Astrocyte of the cerebellum (primary cell): ENCODE measurements around the gene CDS2.

Experiments
- DNase-seq: peaks from one replicate; pipeline ENCODE4 v3.0.0-alpha.2; 2011; ENCODE audit warnings: low read depth
- H3K4me3 ChIP-seq: 2 replicates; pipeline ENCODE4 v1.5.1; 2011; ENCODE audit warnings: mild to moderate bottlenecking, low read depth, low read length, moderate library complexity
- in situ Hi-C: cut with HindIII; loops from 2 replicates; pipeline ENCODE4 v1.10.0; 2017; ENCODE audit warnings: low sequenced_read_pairs
- TF ChIP-seq, protein P1 (sequence below): IDR thresholded peaks from 2 replicates; pipeline ENCODE4 v1.5.1; 2012; ENCODE audit warnings: low read length, low read depth, moderate library complexity, mild to moderate bottlenecking; ENCODE audit errors: missing control alignments

The CDS2 gene

DNA sequence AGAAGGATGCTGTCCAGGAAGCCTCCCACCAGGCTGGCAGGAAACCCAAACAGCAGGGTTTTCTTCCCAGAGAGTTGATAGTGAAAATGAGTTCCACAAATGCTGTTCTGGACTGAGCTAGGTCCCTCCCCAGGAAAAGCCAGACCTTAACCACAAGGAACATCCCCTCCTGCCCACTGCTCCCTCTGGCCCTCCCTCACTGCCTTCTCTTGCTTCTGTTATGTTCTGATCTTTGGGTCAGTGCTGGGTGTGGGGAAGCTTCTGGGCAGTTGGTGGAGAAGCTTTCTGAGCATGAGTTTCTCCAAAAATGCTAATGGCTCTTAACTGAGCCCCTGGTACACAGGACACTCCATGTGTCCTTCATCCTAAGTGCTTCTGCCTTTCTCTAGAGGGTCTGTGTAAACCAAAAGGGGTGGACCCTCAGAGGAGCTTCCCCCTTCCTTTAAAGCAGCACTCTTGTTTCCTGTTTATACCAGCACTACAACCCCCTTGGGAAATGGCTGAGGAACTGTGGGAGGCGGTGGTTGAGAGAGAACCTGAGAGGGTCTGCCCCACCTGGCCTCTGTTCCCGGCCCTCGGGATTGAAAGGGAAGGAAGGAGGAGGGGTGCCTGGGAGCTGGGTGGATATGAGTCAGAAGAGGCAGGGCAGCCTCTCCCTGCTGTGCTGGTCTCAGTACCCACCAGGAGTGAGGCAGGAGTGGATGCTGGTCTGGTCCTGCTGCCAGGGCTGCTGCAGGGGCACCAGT is 42.0 kb downstream of the CDS2 start:
- in situ Hi-C loops, result no loop called here
- DNase-seq, result no peak
- H3K4me3 ChIP-seq, result no peak overlapping the region
- TF ChIP-seq, protein P1, sequence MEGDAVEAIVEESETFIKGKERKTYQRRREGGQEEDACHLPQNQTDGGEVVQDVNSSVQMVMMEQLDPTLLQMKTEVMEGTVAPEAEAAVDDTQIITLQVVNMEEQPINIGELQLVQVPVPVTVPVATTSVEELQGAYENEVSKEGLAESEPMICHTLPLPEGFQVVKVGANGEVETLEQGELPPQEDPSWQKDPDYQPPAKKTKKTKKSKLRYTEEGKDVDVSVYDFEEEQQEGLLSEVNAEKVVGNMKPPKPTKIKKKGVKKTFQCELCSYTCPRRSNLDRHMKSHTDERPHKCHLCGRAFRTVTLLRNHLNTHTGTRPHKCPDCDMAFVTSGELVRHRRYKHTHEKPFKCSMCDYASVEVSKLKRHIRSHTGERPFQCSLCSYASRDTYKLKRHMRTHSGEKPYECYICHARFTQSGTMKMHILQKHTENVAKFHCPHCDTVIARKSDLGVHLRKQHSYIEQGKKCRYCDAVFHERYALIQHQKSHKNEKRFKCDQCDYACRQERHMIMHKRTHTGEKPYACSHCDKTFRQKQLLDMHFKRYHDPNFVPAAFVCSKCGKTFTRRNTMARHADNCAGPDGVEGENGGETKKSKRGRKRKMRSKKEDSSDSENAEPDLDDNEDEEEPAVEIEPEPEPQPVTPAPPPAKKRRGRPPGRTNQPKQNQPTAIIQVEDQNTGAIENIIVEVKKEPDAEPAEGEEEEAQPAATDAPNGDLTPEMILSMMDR, result no peak

GRCh38 chr20:5170341-5170740 is 43.5 kb downstream of the CDS2 start:
- DNase-seq, result no peak
- in situ Hi-C loops, result no loop called here
- no peak overlapping the region for H3K4me3 ChIP-seq
- TF ChIP-seq, protein P1, result no peak

- in situ Hi-C loops, result no loop called here
- DNase-seq, result no peak
- TF ChIP-seq, protein P1, result no peak
- no peak overlapping the region for H3K4me3 ChIP-seq
Observed at GRCh38 chr20:5171064-5171789, 44.4 kb downstream of the CDS2 start.

GRCh38 chr20:5171790-5172164 is 45.0 kb downstream of the CDS2 start:
- TF ChIP-seq, protein P1, result no peak
- DNase-seq, result no peak
- in situ Hi-C loops, result no loop called here

GRCh38 chr20:5172167-5172601 is 45.4 kb downstream of the CDS2 start:
- no peak overlapping the region for H3K4me3 ChIP-seq
- DNase-seq, result no peak
- in situ Hi-C loops, result no loop called here

More at GRCh38 chr20:5171790-5172164, 45.0 kb downstream of the CDS2 start:
- no peak overlapping the region for H3K4me3 ChIP-seq

DNA sequence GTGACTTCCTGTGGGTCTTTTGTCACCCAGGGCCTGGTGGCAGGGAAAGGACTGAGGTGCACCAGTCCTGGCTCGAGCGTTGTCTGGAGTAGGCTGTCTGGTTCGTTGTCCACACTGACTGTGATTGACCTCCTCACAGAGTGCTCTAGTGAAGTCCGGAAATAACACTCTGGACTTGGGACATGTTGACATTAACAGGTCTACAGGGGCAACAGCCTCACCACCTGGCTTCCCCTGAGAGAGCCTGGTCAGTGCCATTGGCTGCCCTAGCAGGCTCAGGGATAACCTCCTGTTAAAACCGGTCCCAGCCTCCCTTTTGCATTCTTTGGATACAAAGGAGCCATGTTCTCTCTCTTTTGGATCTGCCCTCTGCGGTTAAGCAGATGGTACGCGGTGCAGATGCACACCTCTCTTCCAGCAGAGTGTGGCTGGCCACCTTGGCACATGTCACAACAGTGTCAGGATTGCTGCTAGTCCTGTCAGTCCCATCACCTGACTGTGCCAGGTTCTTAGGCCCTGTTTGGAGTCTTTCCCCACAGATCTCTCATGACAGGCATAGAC is 46.2 kb downstream of the CDS2 start:
- H3K4me3 ChIP-seq, result no peak overlapping the region
- DNase-seq, result no peak
- TF ChIP-seq, protein P1, result no peak
- in situ Hi-C loops, result no loop called here

More at GRCh38 chr20:5172167-5172601, 45.4 kb downstream of the CDS2 start:
- TF ChIP-seq, protein P1, result no peak
